Chondrocyte (in vitro differentiated cells): Measurements from ENCODE around the gene ANO1. TPM values are rescaled to one million over a fixed set of nuclear protein-coding genes. Genes with fewer than 3 reads are reported as not detected.

Experiments
- DNase-seq: peaks from one replicate; pipeline ENCODE4 v3.0.0; 2021; ENCODE audit warnings: mixed read lengths, low spot score
- H3K27ac Mint-ChIP-seq: one replicate; pipeline ENCODE4 v1.8.0; 2021; ENCODE audit warnings: mild to moderate bottlenecking, moderate library complexity, mixed read lengths; ENCODE audit not compliant: unreplicated experiment
- H3K27me3 Mint-ChIP-seq: 2 replicates; pipeline ENCODE4 v1.8.0; 2021; ENCODE audit warnings: low read depth, mixed read lengths
- H3K36me3 Mint-ChIP-seq: 2 replicates; pipeline ENCODE4 v1.8.0; 2021; ENCODE audit warnings: low read depth, mixed read lengths
- H3K4me1 Mint-ChIP-seq: 2 replicates; pipeline ENCODE4 v1.8.0; 2021; ENCODE audit warnings: low read depth, mild to moderate bottlenecking, mixed read lengths
- H3K4me3 Mint-ChIP-seq: one replicate; pipeline ENCODE4 v1.8.0; 2021; ENCODE audit warnings: mild to moderate bottlenecking, moderate library complexity, mixed read lengths; ENCODE audit not compliant: unreplicated experiment
- H3K9me3 Mint-ChIP-seq: 2 replicates; pipeline ENCODE4 v1.8.0; 2021; ENCODE audit warnings: low read depth, mixed read lengths
- total RNA-seq: library from RNA; stranded (reverse); gene quantifications from 3 replicates; pipeline ENCODE4 v1.2.1, GENCODE V29; 2021
- TF ChIP-seq, protein P1 (sequence below): fragments of 200-600 bp; sonication (generic); IDR thresholded peaks from 2 replicates; pipeline ENCODE4 v1.5.0; 2021; ENCODE audit warnings: antibody characterized with exemption, mild to moderate bottlenecking, moderate library complexity

Gene ANO1
- total RNA-seq, 1 donor from 2014 or later: 1.5 TPM

DNA sequence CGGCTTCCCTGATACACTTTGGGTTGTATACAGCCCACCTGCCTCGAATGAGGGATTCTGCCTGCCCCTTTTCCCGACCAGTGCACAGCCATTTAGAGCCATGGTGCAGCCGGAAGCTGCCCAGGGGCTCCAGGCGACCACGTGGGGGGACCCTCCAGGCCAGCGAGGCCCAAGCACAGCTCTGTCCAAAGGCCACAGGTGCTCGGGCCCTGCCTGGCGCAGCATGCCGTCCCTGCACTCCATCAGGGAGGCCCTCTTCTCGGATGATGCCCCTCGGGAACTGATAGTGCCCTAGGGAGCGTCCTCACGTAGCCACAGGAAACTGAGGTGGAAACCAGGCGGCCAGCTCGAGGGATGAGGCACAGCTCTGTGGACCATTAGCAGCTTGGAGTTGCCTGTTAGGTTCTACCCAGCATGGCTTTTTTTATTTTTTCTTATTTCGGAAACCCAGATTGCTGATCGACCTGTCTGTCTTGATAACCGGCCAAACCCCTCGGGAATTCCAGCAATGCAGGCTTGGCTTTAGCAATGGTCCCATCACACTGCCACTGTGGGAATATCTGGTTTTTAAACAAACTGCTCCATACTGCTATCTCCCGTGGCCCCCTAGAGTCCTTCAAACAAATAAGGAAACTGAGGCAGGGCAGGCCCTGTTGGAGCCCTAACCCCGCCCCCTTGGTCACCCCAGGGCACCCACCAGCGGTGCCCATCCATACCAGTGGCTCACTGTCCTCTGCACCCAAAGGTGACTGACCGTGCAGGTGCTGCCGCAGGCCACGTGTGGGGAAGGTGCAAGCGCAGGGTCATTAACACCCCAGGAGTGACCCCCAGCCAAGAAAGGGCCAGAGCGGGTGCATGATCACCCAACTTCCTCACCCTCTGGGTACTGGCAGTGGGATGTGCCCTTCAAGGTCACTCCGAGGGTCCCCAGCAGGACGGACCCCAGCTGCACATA, 8.0 kb downstream of the ANO1 start:
- peak overlapping the region; percentile 5 for H3K27ac Mint-ChIP-seq
- TF ChIP-seq, protein P1, sequence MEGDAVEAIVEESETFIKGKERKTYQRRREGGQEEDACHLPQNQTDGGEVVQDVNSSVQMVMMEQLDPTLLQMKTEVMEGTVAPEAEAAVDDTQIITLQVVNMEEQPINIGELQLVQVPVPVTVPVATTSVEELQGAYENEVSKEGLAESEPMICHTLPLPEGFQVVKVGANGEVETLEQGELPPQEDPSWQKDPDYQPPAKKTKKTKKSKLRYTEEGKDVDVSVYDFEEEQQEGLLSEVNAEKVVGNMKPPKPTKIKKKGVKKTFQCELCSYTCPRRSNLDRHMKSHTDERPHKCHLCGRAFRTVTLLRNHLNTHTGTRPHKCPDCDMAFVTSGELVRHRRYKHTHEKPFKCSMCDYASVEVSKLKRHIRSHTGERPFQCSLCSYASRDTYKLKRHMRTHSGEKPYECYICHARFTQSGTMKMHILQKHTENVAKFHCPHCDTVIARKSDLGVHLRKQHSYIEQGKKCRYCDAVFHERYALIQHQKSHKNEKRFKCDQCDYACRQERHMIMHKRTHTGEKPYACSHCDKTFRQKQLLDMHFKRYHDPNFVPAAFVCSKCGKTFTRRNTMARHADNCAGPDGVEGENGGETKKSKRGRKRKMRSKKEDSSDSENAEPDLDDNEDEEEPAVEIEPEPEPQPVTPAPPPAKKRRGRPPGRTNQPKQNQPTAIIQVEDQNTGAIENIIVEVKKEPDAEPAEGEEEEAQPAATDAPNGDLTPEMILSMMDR: no peak
- H3K27me3 Mint-ChIP-seq: peaks cover 30% of the 10 kb centered on the region
- H3K36me3 Mint-ChIP-seq: no peaks in the 10 kb centered on the region
- DNase-seq: no peak
- no peak overlapping the region for H3K4me3 Mint-ChIP-seq
- peaks cover 5% of the 10 kb centered on the region for H3K4me1 Mint-ChIP-seq
- no peaks in the 10 kb centered on the region for H3K9me3 Mint-ChIP-seq

DNA sequence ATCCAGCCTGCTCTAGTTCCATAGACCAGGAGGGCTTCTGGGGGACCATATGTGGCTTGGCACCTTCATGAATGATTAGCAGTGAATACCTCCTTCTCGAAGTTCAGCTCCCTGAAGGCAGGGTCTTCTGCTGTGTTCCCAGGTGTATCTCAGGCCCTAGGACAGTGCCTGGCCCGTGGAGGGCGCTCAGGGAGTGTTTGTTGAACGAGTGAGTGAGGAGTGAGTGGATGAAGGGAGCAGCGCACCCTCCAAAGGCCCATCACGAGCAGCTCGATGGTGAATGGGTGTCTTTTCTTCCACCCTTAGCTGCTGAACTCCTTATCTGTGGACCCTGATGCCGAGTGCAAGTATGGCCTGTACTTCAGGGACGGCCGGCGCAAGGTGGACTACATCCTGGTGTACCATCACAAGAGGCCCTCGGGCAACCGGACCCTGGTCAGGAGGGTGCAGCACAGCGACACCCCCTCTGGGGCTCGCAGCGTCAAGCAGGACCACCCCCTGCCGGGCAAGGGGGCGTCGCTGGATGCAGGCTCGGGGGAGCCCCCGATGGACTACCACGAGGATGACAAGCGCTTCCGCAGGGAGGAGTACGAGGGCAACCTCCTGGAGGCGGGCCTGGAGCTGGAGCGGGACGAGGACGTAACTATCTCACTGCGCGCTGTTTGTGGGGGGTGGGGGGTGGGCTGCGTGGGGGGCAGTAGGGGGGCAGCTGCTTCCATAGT, 9.5 kb downstream of the ANO1 start:
- TF ChIP-seq, protein P1: no peak
- peaks cover 7% of the 10 kb centered on the region for H3K4me1 Mint-ChIP-seq
- DNase-seq: no peak
- peaks cover 35% of the 10 kb centered on the region for H3K27me3 Mint-ChIP-seq
- H3K4me3 Mint-ChIP-seq: no peak overlapping the region
- no peaks in the 10 kb centered on the region for H3K36me3 Mint-ChIP-seq
- peaks cover 3% of the 10 kb centered on the region for H3K9me3 Mint-ChIP-seq
- H3K27ac Mint-ChIP-seq: no peak overlapping the region

DNA sequence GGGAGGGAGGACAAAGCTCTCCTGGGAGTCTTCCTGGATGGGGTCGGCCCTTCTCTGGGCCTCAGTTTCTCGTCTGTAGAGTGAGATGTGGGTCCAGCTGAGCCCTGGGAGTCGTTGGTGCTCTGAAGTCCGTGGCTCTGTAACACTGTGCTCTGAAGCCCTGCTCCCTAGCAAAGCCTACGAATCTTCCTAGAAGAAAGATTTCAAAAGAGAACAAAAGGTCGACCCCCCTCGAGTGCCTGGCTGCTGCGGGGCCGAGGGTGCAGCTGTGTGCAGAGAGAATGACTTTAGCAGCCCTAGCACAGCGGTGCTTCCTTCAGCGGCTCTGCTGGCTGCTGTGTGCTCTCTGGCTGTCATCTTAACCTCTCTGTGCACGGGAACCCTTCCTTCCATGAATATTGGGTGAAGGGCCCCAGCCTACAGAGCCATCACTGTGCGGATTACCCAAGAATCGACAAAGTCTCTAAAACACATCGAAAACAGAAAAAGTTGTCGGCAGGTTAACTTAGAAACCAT, 10.7 kb downstream of the ANO1 start:
- TF ChIP-seq, protein P1: no peak
- DNase-seq: no peak
- H3K27me3 Mint-ChIP-seq: peaks cover 35% of the 10 kb centered on the region

DNA sequence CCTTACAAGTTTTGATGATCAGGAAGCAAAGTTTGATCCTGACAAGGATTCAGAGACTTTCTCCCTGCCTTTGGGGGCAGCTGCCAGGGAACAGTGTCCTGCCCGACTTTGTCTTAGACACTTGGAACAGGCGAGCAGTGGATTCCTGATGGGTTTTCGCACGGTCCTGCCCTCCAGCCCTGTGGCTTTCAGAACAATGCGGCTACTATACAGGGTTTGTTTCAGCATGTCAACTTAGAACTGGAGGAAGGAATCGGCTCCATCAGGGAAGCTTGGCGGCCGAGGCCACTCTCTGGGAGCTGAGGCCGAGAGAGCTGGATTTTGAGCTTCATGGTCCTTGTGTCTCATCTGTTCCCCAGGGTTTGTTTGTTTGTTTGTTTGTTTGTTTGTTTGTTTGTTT, 11.5 kb downstream of the ANO1 start:
- H3K36me3 Mint-ChIP-seq: no peaks in the 10 kb centered on the region
- H3K4me3 Mint-ChIP-seq: no peak overlapping the region

More for the DNA sequence above, 10.7 kb downstream of the ANO1 start:
- Mint-ChIP-seq H3K4me1 (peaks cover 7% of the 10 kb centered on the region), H3K4me3 (no peak overlapping the region), H3K36me3 (no peaks in the 10 kb centered on the region), H3K27ac (no peak overlapping the region), H3K9me3 (peaks cover 3% of the 10 kb centered on the region)

More for the DNA sequence above, 11.5 kb downstream of the ANO1 start:
- Mint-ChIP-seq H3K27ac (no peak overlapping the region), H3K27me3 (peaks cover 35% of the 10 kb centered on the region), H3K9me3 (peaks cover 3% of the 10 kb centered on the region), H3K4me1 (peaks cover 7% of the 10 kb centered on the region)
- TF ChIP-seq, protein P1: no peak
- no peak for DNase-seq
